BLaER1 (cell line): ENCODE data around the gene FITM1.
"Not testable (repeated sequence)": the region's sequence is repeated elsewhere in the genome, so short reads cannot be mapped to it uniquely, and the experiment has no call there.

Experiments used
- H3K27ac ChIP-seq: shearing (Covaris generic); formaldehyde crosslinking; 2 replicates; pipeline ENCODE4 v1.8.1; 2022
- H3K27me3 ChIP-seq: shearing (Covaris generic); formaldehyde crosslinking; 2 replicates; pipeline ENCODE4 v1.8.1; 2022
- H3K36me3 ChIP-seq: shearing (Covaris generic); formaldehyde crosslinking; 2 replicates; pipeline ENCODE4 v1.8.1; 2022
- H3K4me1 ChIP-seq: shearing (Covaris generic); formaldehyde crosslinking; 2 replicates; pipeline ENCODE4 v1.8.1; 2022
- H3K4me2 ChIP-seq: shearing (Covaris generic); formaldehyde crosslinking; 2 replicates; pipeline ENCODE4 v1.8.1; 2022
- H3K4me3 ChIP-seq: shearing (Covaris generic); formaldehyde crosslinking; 2 replicates; pipeline ENCODE4 v1.8.1; 2022
- H3K9ac ChIP-seq: shearing (Covaris generic); formaldehyde crosslinking; 2 replicates; pipeline ENCODE4 v1.8.1; 2022
- H3K9me3 ChIP-seq: shearing (Covaris generic); formaldehyde crosslinking; 2 replicates; pipeline ENCODE4 v1.8.1; 2022
- H4K20me1 ChIP-seq: shearing (Covaris generic); formaldehyde crosslinking; 2 replicates; pipeline ENCODE4 v1.8.1; 2022
- Cebpa-rat ChIP-seq: shearing (Covaris generic); IDR thresholded peaks from 2 replicates; pipeline ENCODE4 v1.8.1; 2022

FITM1 gene

DNA sequence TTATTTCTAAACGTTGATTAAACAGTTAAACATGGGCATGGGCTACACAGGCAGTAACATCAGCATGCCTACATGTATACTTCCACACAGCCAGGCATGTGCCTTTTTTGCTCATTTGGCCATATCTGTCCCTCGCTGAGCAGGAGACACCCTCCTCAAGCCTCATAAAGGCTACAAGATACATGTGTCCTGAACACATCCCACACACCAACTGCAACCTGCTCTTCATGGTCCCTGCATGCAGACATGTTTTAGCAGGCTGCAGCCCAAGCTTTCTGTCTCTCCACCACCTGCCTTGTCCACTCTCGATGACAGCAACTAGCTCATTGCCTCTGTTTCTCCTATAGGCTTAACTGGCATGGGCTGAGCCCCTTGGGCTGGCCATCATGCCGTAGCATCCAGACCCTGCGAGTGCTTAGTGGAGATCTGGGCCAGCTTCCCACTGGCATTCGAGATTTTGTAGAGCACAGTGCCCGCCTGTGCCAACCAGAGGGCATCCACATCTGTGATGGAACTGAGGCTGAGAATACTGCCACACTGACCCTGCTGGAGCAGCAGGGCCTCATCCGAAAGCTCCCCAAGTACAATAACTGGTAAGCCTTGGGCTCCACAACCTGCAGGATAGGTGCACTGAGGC lies 33.8 kb upstream of the FITM1 start:
- H3K4me1 ChIP-seq, result peaks cover 41% of the 10 kb centered on the region
- H3K27ac ChIP-seq, result no peak overlapping the region
- TF ChIP-seq Cebpa-rat, result no peak
- no peak overlapping the region for H3K4me3 ChIP-seq
- H3K27me3 ChIP-seq, result no peaks in the 10 kb centered on the region
- no peaks in the 10 kb centered on the region for H4K20me1 ChIP-seq
- no peaks in the 10 kb centered on the region for H3K9me3 ChIP-seq
- peaks cover 53% of the 10 kb centered on the region for H3K36me3 ChIP-seq
- peak overlapping the region; percentile 95; the same call in 1 of the 2 replicates for H3K4me2 ChIP-seq
- no peak overlapping the region for H3K9ac ChIP-seq

DNA sequence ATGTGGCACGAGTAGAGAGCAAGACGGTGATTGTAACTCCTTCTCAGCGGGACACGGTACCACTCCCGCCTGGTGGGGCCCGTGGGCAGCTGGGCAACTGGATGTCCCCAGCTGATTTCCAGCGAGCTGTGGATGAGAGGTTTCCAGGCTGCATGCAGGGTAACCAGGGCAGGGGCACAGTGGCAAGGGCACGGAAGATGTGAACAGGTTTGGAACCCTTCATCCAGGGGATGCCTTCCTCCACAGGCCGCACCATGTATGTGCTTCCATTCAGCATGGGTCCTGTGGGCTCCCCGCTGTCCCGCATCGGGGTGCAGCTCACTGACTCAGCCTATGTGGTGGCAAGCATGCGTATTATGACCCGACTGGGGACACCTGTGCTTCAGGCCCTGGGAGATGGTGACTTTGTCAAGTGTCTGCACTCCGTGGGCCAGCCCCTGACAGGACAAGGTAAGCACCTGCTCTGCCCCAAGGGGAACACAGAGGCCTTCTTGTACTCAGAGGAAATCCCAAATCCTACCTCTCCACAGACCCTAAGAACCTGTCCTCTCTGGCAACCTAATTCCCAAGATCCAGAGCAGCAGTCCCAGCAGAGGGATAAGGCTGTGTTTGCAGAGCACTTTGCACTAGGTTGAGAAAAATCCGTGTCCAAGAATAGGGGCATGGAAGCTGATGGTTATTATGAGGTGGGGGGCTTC lies 32.1 kb upstream of the FITM1 start:
- H3K27me3 ChIP-seq, result no peaks in the 10 kb centered on the region
- no peak overlapping the region for H3K27ac ChIP-seq
- peaks cover 70% of the 10 kb centered on the region for H3K36me3 ChIP-seq
- no peak for TF ChIP-seq Cebpa-rat
- H3K4me1 ChIP-seq, result peaks cover 26% of the 10 kb centered on the region
- H3K4me3 ChIP-seq, result no peak overlapping the region
- no peak overlapping the region for H3K4me2 ChIP-seq
- H3K9me3 ChIP-seq, result peaks cover 10% of the 10 kb centered on the region
- H4K20me1 ChIP-seq, result no peaks in the 10 kb centered on the region
- H3K9ac ChIP-seq, result no peak overlapping the region

DNA sequence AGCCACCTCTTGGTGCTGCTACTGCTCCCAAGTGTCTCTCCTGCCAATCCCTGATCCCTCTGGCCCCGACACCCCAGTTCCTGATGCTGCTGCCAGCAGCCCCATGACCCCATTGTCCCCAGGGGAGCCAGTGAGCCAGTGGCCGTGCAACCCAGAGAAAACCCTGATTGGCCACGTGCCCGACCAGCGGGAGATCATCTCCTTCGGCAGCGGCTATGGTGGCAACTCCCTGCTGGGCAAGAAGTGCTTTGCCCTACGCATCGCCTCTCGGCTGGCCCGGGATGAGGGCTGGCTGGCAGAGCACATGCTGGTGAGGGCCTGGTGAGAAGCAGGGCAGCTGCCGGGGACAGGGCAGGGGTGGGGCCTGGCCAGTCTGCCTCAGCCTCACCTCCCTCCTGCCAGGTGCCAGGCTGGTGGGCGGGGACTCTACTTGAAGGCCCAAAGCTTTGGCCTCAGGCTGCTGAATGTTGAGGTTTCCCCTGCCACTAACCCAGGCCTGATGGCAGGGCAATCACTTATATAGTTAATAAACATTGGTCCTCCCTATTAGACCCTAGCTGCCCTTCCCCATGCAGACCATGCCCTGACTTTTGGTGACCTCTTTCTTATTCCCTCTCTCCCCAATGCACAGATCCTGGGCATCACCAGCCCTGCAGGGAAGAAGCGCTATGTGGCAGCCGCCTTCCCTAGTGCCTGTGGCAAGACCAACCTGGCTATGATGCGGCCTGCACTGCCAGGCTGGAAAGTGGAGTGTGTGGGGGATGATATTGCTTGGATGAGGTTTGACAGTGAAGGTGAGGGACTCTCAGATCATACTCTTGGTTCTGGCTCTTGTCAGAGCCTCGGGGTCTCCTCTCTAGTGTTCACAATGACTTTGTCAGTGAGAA lies 31.3 kb upstream of the FITM1 start:
- Histone ChIP-seq H3K4me3 (no peak overlapping the region), H3K36me3 (peaks cover 78% of the 10 kb centered on the region), H3K4me2 (no peak overlapping the region), H3K9ac (no peak overlapping the region), H3K9me3 (peaks cover 18% of the 10 kb centered on the region), H3K27me3 (no peaks in the 10 kb centered on the region), H4K20me1 (no peaks in the 10 kb centered on the region), H3K4me1 (peaks cover 22% of the 10 kb centered on the region), H3K27ac (no peak overlapping the region)
- TF ChIP-seq Cebpa-rat, result no peak

DNA sequence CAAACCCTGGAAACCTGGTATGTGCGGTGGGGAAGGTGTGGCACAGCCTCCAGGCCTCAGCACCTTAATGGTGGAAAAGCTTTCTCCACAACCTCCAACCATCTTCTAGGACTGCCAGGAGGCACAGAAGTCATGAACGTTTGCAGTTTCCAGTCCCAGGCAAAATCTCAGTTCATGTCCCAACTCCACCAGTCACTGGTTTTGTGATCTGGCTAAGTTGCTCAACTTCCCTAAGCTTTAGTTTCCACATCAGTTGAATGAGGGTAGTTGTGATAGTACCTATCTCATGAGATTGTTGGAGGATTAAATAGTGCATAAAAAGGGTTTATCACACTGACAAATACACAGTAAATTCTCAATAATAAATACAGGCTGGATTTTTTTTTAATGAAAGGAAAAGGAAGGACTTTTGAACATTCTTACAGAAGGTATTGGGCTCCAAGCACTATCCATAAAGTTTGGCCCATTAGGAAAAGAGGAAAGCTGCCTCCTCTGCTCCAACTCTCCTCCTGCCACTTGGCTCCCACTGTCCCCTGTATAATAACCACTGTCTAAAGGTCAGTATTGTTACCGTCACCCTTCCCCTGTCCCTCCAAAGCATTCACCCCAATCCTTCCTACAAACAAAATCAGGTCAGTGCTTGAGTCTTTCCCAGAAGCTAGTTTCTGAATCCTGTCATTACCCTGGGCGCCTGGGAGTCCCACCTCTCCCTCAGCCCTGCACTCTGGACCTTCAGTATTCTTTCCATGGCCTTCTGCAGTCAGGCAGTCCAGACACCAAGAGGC lies 30.1 kb upstream of the FITM1 start:
- no peak overlapping the region for H3K9ac ChIP-seq
- H3K4me2 ChIP-seq, result no peak overlapping the region
- TF ChIP-seq Cebpa-rat, result no peak
- no peak overlapping the region for H3K27ac ChIP-seq
- H4K20me1 ChIP-seq, result no peaks in the 10 kb centered on the region
- peaks cover 91% of the 10 kb centered on the region for H3K36me3 ChIP-seq
- H3K4me3 ChIP-seq, result no peak overlapping the region
- peaks cover 29% of the 10 kb centered on the region for H3K9me3 ChIP-seq
- H3K27me3 ChIP-seq, result no peaks in the 10 kb centered on the region
- H3K4me1 ChIP-seq, result peaks cover 17% of the 10 kb centered on the region

DNA sequence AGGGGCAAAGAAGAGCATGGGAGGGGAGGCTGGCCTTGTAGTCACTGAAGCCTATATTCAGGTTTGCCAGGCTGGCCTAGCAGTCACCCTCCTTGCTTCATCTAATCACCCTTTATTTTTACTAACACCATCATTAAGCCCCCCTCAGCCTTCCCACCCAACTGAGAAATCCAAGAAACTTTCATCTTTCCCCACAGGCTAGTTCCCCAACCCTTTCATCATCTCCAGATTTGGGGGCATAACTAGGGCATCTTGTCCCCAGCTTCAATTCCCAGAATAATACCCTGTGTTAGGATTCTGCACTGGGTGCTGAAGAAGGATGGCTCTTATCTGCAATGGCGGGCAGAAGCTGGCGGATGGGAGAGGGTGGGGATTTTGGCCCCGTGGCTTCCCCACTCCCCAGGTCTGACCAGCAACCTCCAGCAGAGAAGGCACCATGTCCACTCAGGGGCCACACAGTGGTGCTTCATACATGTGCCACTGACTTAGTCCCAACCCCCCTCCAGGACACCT lies 29.4 kb upstream of the FITM1 start:
- no peak for TF ChIP-seq Cebpa-rat
- Histone ChIP-seq H3K4me2 (no peak overlapping the region), H3K4me1 (peaks cover 10% of the 10 kb centered on the region), H3K9ac (no peak overlapping the region), H4K20me1 (no peaks in the 10 kb centered on the region), H3K27ac (no peak overlapping the region), H3K36me3 (peaks cover 91% of the 10 kb centered on the region), H3K4me3 (no peak overlapping the region), H3K27me3 (no peaks in the 10 kb centered on the region), H3K9me3 (peaks cover 29% of the 10 kb centered on the region)

DNA sequence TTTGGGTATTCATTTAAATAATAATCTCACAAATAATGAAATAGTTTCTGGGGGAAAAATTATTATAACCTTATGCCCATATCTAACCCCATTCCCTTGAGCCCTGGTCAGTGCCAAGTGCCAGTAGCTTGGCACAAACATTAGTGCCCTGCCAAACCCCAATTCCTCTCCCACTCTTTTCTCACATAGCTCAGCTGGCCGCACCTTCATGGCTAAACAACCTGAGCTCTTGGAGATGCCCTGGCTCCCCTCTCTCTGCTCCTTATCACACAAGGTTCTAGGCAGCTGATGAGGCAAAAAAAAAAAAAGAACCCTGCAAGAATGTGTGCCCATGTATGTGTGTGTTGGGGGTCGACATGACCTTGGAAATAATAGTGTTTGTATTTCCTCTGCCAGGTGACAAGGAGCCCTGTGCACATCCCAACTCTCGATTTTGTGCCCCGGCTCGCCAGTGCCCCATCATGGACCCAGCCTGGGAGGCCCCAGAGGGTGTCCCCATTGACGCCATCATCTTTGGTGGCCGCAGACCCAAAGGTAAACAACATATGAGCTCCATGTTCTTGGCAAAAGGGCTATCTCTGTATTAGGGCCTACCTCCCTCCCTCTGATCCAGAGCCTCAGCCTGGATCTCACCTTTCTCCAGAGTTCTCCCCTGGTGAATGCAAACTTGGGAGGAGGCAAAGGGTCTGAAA lies 28.0 kb upstream of the FITM1 start:
- Histone ChIP-seq H3K36me3 (peaks cover 80% of the 10 kb centered on the region), H3K27ac (no peak overlapping the region)

DNA sequence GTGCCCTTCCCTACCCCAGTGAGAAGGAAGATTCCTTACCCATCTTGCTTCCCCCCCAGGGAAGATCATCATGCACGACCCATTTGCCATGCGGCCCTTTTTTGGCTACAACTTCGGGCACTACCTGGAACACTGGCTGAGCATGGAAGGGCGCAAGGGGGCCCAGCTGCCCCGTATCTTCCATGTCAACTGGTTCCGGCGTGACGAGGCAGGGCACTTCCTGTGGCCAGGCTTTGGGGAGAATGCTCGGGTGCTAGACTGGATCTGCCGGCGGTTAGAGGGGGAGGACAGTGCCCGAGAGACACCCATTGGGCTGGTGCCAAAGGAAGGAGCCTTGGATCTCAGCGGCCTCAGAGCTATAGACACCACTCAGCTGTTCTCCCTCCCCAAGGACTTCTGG lies 27.0 kb upstream of the FITM1 start:
- peaks cover 29% of the 10 kb centered on the region for H3K9me3 ChIP-seq
- H3K36me3 ChIP-seq, result peaks cover 70% of the 10 kb centered on the region
- peaks cover 2% of the 10 kb centered on the region for H3K4me1 ChIP-seq

More for the DNA sequence above, 28.0 kb upstream of the FITM1 start:
- Histone ChIP-seq H3K4me1 (no peaks in the 10 kb centered on the region), H3K27me3 (no peaks in the 10 kb centered on the region), H3K9ac (no peak overlapping the region), H4K20me1 (no peaks in the 10 kb centered on the region), H3K4me3 (no peak overlapping the region), H3K9me3 (peaks cover 29% of the 10 kb centered on the region), H3K4me2 (no peak overlapping the region)
- TF ChIP-seq Cebpa-rat, result no peak

DNA sequence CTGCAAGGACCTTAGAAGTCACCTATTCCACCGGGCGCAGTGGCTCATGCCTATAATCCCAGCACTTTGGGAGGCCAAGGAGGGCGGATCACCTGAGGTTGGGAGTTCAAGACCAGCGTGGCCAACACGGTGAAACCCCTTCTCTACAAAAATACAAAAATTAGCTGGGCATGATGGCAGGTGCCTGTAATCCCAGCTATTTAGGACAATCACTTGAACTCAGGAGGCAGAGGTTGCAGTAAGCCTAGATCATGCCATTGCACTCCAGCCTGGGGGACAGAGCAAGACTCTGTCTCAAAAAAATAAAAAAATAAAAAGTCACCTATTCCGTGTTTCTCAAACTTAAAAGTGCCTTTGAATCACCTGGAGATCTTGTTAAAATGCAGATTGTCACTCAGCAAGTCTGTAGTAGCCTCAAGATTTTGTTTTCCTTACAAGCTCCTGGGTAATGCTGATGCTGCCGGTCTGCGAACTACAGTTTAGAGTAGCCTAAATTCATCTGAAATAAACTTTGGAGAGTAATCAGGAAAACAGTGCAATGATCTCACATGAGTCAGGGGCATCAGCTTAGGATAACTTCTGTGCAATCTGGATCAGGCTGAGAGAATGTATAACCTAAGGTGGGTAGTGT lies 24.7 kb upstream of the FITM1 start:
- Histone ChIP-seq H3K4me1 (peaks cover 20% of the 10 kb centered on the region), H3K9me3 (peaks cover 29% of the 10 kb centered on the region), H3K36me3 (peaks cover 48% of the 10 kb centered on the region)
- H3K4me3 ChIP-seq, H3K27ac ChIP-seq, H3K4me2 ChIP-seq, H4K20me1 ChIP-seq, H3K27me3 ChIP-seq, H3K9ac ChIP-seq: not testable (repeated sequence)

More for the DNA sequence above, 27.0 kb upstream of the FITM1 start:
- H3K4me2 ChIP-seq, result no peak overlapping the region
- H3K27ac ChIP-seq, result no peak overlapping the region
- no peaks in the 10 kb centered on the region for H4K20me1 ChIP-seq
- H3K9ac ChIP-seq, result no peak overlapping the region
- H3K27me3 ChIP-seq, result no peaks in the 10 kb centered on the region
- no peak overlapping the region for H3K4me3 ChIP-seq
- TF ChIP-seq Cebpa-rat, result no peak
